Gastrocnemius medialis (tissue), 4 donors: ENCODE measurements around the gene AFDN. TPM values are rescaled to one million over a fixed set of nuclear protein-coding genes. Genes with fewer than 3 reads are reported as not detected.

Experiments
- ATAC-seq, 2 donors: fragments of 150-250 bp; one replicate each; pipeline ENCODE4 v1.9.1; 2016
- DNase-seq, 2 donors: peaks; one replicate each; pipeline ENCODE4 v3.0.0-alpha.2; 2019
- H3K27ac ChIP-seq, 4 donors: fragments of 200-600 bp; sonication (generic); 1 replicate in 1 of 4; 2 replicates in 3 of 4; pipeline ENCODE4 v1.5.1; 2016 to 2018; ENCODE audit warnings: mild to moderate bottlenecking in 2 of 4, moderate library complexity in 1 of 4
- H3K27me3 ChIP-seq, 3 donors: fragments of 200-600 bp; sonication (generic) in 2 of 3; 1 replicate in 1 of 3; 2 replicates in 2 of 3; pipeline versions ENCODE4 v1.5.1 to v1.6.0; 2016 to 2019; ENCODE audit warnings: mild to moderate bottlenecking in 1 of 3, moderate library complexity in 1 of 3
- H3K36me3 ChIP-seq, 2 donors: fragments of 200-600 bp; sonication (generic) in 1 of 2; one replicate each; pipeline ENCODE4 v1.5.1; 2017 to 2018
- H3K4me1 ChIP-seq, 2 donors: fragments of 200-600 bp; sonication (generic) in 1 of 2; one replicate each; pipeline ENCODE4 v1.5.1; 2016 to 2017; ENCODE audit warnings: mild to moderate bottlenecking in 2 of 2
- H3K4me3 ChIP-seq, 4 donors: fragments of 200-600 bp; sonication (generic) in 3 of 4; 1 replicate in 1 of 4; 2 replicates in 3 of 4; pipeline ENCODE4 v1.5.1; 2016 to 2019; ENCODE audit warnings: mild to moderate bottlenecking in 2 of 4
- H3K9me3 ChIP-seq, 3 donors: fragments of 200-600 bp; sonication (generic) in 2 of 3; 1 replicate in 1 of 3; 2 replicates in 2 of 3; pipeline ENCODE4 v1.5.1; 2016 to 2019
- CTCF ChIP-seq, 5 experiments: fragments of 450-650 bp in 3 of 5; fragments of 200-600 bp in 2 of 5; sonication (generic) in 2 of 5; IDR thresholded peaks in 4 of 5; conservative IDR thresholded peaks in 1 of 5; 1 replicate in 4 of 5; 2 replicates in 1 of 5; pipeline ENCODE4 v1.5.1; 2016 to 2019; ENCODE audit warnings: antibody characterized with exemption in 5 of 5, mild to moderate bottlenecking in 3 of 5, moderate library complexity in 3 of 5
- POLR2A ChIP-seq, 2 donors: fragments of 450-650 bp; IDR thresholded peaks; one replicate each; pipeline ENCODE4 v1.6.1; 2017; ENCODE audit warnings: antibody characterized with exemption in 2 of 2, mild to moderate bottlenecking in 2 of 2, moderate library complexity in 2 of 2
- in situ Hi-C, 4 donors: fragments of 200-750 bp; cut with MboI; loops; one replicate each; pipeline versions ENCODE4 v1.15.0 to v1.8.0; 2017; ENCODE audit warnings: low sequenced_read_pairs in 4 of 4
- intact Hi-C: fragments of 100-400 bp; cut with DNase I; formaldehyde crosslinking; loops from one replicate; pipeline ENCODE4 v1.15.1; 2023; ENCODE audit warnings: low total_unique reads
- total RNA-seq, 4 donors: library from RNA; depleted of rRNA; stranded (reverse); fragments of >200 nt; gene quantifications; one replicate each; pipeline versions ENCODE4 v1.1.0 to v1.2.3, GENCODE V29; 2016

Gene AFDN, protein sequence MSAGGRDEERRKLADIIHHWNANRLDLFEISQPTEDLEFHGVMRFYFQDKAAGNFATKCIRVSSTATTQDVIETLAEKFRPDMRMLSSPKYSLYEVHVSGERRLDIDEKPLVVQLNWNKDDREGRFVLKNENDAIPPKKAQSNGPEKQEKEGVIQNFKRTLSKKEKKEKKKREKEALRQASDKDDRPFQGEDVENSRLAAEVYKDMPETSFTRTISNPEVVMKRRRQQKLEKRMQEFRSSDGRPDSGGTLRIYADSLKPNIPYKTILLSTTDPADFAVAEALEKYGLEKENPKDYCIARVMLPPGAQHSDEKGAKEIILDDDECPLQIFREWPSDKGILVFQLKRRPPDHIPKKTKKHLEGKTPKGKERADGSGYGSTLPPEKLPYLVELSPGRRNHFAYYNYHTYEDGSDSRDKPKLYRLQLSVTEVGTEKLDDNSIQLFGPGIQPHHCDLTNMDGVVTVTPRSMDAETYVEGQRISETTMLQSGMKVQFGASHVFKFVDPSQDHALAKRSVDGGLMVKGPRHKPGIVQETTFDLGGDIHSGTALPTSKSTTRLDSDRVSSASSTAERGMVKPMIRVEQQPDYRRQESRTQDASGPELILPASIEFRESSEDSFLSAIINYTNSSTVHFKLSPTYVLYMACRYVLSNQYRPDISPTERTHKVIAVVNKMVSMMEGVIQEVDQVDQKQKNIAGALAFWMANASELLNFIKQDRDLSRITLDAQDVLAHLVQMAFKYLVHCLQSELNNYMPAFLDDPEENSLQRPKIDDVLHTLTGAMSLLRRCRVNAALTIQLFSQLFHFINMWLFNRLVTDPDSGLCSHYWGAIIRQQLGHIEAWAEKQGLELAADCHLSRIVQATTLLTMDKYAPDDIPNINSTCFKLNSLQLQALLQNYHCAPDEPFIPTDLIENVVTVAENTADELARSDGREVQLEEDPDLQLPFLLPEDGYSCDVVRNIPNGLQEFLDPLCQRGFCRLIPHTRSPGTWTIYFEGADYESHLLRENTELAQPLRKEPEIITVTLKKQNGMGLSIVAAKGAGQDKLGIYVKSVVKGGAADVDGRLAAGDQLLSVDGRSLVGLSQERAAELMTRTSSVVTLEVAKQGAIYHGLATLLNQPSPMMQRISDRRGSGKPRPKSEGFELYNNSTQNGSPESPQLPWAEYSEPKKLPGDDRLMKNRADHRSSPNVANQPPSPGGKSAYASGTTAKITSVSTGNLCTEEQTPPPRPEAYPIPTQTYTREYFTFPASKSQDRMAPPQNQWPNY (N-terminal part only)
- 10 to 100 TPM; 22.2 to 66.0 (median 30.0) TPM for total RNA-seq

- Histone ChIP-seq H3K4me1 (peaks cover 23 to 25% of the 10 kb centered on the region in 2 donors), H3K27me3 (no peaks in the 10 kb centered on the region), H3K9me3 (no peaks in the 10 kb centered on the region), H3K27ac (peak within 1 kb of the TSS; percentile 61 to 81 (median 71)), H3K36me3 (no peaks in the 10 kb centered on the region), H3K4me3 (peak within 1 kb of the TSS; percentile 63 to 81 (median 79))
- ATAC-seq (peak; percentile 52 to 59), DNase-seq (no peak)
- in situ Hi-C loops (no loop called here), intact Hi-C loops (loop anchor here (10.0 kb wide), 2 partner anchors 78 to 342 kb away; no protein-coding TSS in a partner anchor)
- TF ChIP-seq CTCF (IDR thresholded peaks at IDR 0.05 in 4 of 5, conservative IDR thresholded peaks at IDR 0.05 in 1 of 5) (no peak), POLR2A (IDR thresholded peaks at IDR 0.05) (peak; percentile 29 to 62)
These were observed at the start of gene AFDN for GRCh38 chr6:167826896-167827582. Gene AFDN, plus strand, starts transcription at chr6:167826911. Its CDS starts 222 bp downstream, at chr6:167827133.

DNA sequence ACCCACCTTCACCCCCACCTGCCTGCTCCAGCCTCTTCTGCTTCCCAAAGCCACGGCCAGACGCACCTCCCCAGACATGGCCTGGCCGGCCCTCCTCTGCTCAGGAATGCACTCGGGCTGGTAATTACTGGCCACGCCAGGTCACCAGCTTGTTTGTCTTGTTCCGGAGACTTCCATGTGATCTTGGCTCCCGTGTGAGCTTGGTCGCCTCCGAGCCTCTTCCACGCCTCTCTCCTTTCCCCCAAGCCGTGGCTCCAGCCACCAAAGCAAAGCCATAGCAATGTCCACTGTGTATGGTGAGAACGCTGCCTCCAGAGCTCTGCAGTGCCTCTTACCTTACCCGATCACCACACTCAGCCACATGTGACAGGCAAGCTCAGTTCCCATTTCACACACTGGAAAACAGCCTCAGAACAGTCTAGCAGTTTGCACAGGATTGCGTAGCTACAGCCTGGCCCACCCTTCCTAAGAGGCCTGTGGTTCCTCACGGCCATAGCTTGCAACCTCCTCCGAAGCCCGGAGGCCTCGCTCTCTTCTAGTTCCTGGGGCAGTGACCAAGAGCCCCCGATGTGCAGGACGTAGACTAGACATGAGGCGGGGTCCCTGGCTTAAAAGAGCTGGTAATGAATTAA lies 48.1 kb upstream of the AFDN start:
- no peak for ATAC-seq
- no peak for DNase-seq
- Histone ChIP-seq H3K4me1 (no peaks in the 10 kb centered on the region), H3K27me3 (no peaks in the 10 kb centered on the region), H3K9me3 (no peaks in the 10 kb centered on the region), H3K27ac (no peak overlapping the region), H3K36me3 (no peaks in the 10 kb centered on the region), H3K4me3 (no peak overlapping the region)
- TF ChIP-seq CTCF (IDR thresholded peaks at IDR 0.05 in 4 of 5, conservative IDR thresholded peaks at IDR 0.05 in 1 of 5) = no peak
- no peak for TF ChIP-seq POLR2A (IDR thresholded peaks at IDR 0.05)
- in situ Hi-C loops (no loop called here), intact Hi-C loops (no loop called here)

- TF ChIP-seq CTCF (IDR thresholded peaks at IDR 0.05 in 4 of 5, conservative IDR thresholded peaks at IDR 0.05 in 1 of 5) = no peak
- no peak for TF ChIP-seq POLR2A (IDR thresholded peaks at IDR 0.05)
- in situ Hi-C loops (no loop called here), intact Hi-C loops (no loop called here)
- Histone ChIP-seq H3K27ac (no peak overlapping the region), H3K36me3 (no peaks in the 10 kb centered on the region), H3K9me3 (no peaks in the 10 kb centered on the region), H3K4me1 (no peaks in the 10 kb centered on the region), H3K4me3 (no peak overlapping the region), H3K27me3 (no peaks in the 10 kb centered on the region)
- no peak for ATAC-seq
- no peak for DNase-seq
These were observed 47.4 kb upstream of the AFDN start for GRCh38 chr6:167779129-167779992.
